HepG2 (cell line): Measurements from ENCODE around the gene HLA-DOA. TPM values are rescaled to one million over a fixed set of nuclear protein-coding genes. Genes with fewer than 3 reads are reported as not detected.
A peak's percentile ranks its signal among the peaks of the same experiment; 100 is the strongest.

Experiments used
- ATF5 ChIP-seq: sonication (generic); formaldehyde crosslinking; IDR thresholded peaks from 2 replicates; pipeline ENCODE4 v1.4.0; 2020; ENCODE audit warnings: mild to moderate bottlenecking, low read depth, missing genetic modification reagents
- DNMT1 ChIP-seq: sonication (generic); formaldehyde crosslinking; IDR thresholded peaks from 2 replicates; pipeline ENCODE4 v1.5.1; 2020; ENCODE audit warnings: mild to moderate bottlenecking, missing genetic modification reagents
- ELK4 ChIP-seq: sonication (generic); formaldehyde crosslinking; IDR thresholded peaks from 2 replicates; pipeline ENCODE4 v1.9.0; 2021; ENCODE audit warnings: missing genetic modification reagents, borderline replicate concordance
- GTF3A ChIP-seq: sonication (generic); formaldehyde crosslinking; conservative IDR thresholded peaks from 2 replicates; pipeline ENCODE4 v1.4.0; 2020; ENCODE audit warnings: mild to moderate bottlenecking, missing genetic modification reagents
- HMGXB3 ChIP-seq: sonication (generic); formaldehyde crosslinking; IDR thresholded peaks from 2 replicates; pipeline ENCODE4 v1.4.0; 2020; ENCODE audit warnings: missing genetic modification reagents, borderline replicate concordance
- MAX ChIP-seq: IDR thresholded peaks from 2 replicates; pipeline ENCODE4 v1.6.1; 2012; ENCODE audit warnings: inconsistent platforms
- TBX3 ChIP-seq: fragments of 450-650 bp; IDR thresholded peaks from 2 replicates; pipeline ENCODE4 v1.6.1; 2017; ENCODE audit warnings: antibody characterized with exemption, mild to moderate bottlenecking, inconsistent platforms, borderline replicate concordance
- YEATS2 ChIP-seq: sonication (generic); formaldehyde crosslinking; IDR thresholded peaks from 2 replicates; pipeline ENCODE4 v1.4.0; 2020; ENCODE audit warnings: missing genetic modification reagents, borderline replicate concordance
- ZFP36L1 ChIP-seq: sonication (generic); formaldehyde crosslinking; IDR thresholded peaks from 2 replicates; pipeline ENCODE4 v1.8.0; 2022; ENCODE audit warnings: mild to moderate bottlenecking, missing genetic modification reagents, moderate library complexity
- ZFY ChIP-seq: sonication (generic); formaldehyde crosslinking; IDR thresholded peaks from 2 replicates; pipeline ENCODE4 v1.4.0; 2020; ENCODE audit warnings: missing genetic modification reagents
- ZNF260 ChIP-seq: sonication (generic); formaldehyde crosslinking; IDR thresholded peaks from 2 replicates; pipeline ENCODE4 v1.4.0; 2020; ENCODE audit warnings: missing genetic modification reagents, low read depth, mild to moderate bottlenecking, borderline replicate concordance
- ZNF7 ChIP-seq: IDR thresholded peaks from 2 replicates; pipeline ENCODE4 v1.6.1; 2016; ENCODE audit warnings: missing biosample characterization, missing genetic modification reagents
- ZNF878 ChIP-seq: sonication (generic); formaldehyde crosslinking; IDR thresholded peaks from 2 replicates; pipeline ENCODE4 v1.8.1; 2023; ENCODE audit warnings: mild to moderate bottlenecking, missing genetic modification reagents, moderate library complexity
- polyA plus RNA-seq, 8 experiments: library from polyadenylated mRNA; depleted of rRNA in 3 of 8; stranded (reverse) in 7 of 8; unstranded in 1 of 8; fragments of >200 nt; fragmentation: Illumina TruSeq in 4 of 8; extraction: Trizol in 4 of 8; gene quantifications; 2 replicates each; pipeline versions ENCODE4 v1.2.1 to v1.2.3, GENCODE V29; 2011 to 2016; ENCODE audit warnings: low read depth in 4 of 8, missing spikeins in 1 of 8, mixed read lengths in 1 of 8; ENCODE audit not compliant: insufficient read depth in 1 of 8
- total RNA-seq, 5 experiments: library from RNA; depleted of rRNA; stranded (reverse); fragments of >200 nt; fragmentation: Illumina TruSeq; extraction: Trizol; gene quantifications; 2 replicates each; pipeline ENCODE4 v1.2.3, GENCODE V29; 2016; ENCODE audit warnings: low read depth in 1 of 5
- TF ChIP-seq, protein P1 (sequence below): sonication (generic); formaldehyde crosslinking; IDR thresholded peaks from 2 replicates; pipeline ENCODE4 v1.4.0; 2020; ENCODE audit warnings: mild to moderate bottlenecking, missing genetic modification reagents

Gene HLA-DOA
- total and polyA plus RNA-seq, 2 of the 13 experiments (the other 11 are each of a cell fraction or from before 2014, with no cell fraction given) = 0.03 to 0.09 TPM

- TF ChIP-seq ATF5 (CRISPR knock-in tag) (0 out of 2 replicates have a peak, but pooled peaks have one; percentile 21), ZFP36L1 (CRISPR knock-in tag) (peak; percentile 8; the same call in 1 of the 2 replicates), GTF3A (0 out of 2 replicates have a peak, but pooled peaks have one; percentile 15), DNMT1 (no peak), ZNF260 (CRISPR knock-in tag) (no peak), ZNF878 (CRISPR knock-in tag) (peak; percentile 3; the same call in 1 of the 2 replicates), ZNF7 (CRISPR knock-in tag) (no peak), ELK4 (CRISPR knock-in tag) (no peak), YEATS2 (CRISPR knock-in tag) (no peak), TBX3 (no peak), ZFY (CRISPR knock-in tag) (peak; percentile 35; the same call in 1 of the 2 replicates), HMGXB3 (CRISPR knock-in tag) (no peak), MAX (no peak)
- TF ChIP-seq, protein P1, sequence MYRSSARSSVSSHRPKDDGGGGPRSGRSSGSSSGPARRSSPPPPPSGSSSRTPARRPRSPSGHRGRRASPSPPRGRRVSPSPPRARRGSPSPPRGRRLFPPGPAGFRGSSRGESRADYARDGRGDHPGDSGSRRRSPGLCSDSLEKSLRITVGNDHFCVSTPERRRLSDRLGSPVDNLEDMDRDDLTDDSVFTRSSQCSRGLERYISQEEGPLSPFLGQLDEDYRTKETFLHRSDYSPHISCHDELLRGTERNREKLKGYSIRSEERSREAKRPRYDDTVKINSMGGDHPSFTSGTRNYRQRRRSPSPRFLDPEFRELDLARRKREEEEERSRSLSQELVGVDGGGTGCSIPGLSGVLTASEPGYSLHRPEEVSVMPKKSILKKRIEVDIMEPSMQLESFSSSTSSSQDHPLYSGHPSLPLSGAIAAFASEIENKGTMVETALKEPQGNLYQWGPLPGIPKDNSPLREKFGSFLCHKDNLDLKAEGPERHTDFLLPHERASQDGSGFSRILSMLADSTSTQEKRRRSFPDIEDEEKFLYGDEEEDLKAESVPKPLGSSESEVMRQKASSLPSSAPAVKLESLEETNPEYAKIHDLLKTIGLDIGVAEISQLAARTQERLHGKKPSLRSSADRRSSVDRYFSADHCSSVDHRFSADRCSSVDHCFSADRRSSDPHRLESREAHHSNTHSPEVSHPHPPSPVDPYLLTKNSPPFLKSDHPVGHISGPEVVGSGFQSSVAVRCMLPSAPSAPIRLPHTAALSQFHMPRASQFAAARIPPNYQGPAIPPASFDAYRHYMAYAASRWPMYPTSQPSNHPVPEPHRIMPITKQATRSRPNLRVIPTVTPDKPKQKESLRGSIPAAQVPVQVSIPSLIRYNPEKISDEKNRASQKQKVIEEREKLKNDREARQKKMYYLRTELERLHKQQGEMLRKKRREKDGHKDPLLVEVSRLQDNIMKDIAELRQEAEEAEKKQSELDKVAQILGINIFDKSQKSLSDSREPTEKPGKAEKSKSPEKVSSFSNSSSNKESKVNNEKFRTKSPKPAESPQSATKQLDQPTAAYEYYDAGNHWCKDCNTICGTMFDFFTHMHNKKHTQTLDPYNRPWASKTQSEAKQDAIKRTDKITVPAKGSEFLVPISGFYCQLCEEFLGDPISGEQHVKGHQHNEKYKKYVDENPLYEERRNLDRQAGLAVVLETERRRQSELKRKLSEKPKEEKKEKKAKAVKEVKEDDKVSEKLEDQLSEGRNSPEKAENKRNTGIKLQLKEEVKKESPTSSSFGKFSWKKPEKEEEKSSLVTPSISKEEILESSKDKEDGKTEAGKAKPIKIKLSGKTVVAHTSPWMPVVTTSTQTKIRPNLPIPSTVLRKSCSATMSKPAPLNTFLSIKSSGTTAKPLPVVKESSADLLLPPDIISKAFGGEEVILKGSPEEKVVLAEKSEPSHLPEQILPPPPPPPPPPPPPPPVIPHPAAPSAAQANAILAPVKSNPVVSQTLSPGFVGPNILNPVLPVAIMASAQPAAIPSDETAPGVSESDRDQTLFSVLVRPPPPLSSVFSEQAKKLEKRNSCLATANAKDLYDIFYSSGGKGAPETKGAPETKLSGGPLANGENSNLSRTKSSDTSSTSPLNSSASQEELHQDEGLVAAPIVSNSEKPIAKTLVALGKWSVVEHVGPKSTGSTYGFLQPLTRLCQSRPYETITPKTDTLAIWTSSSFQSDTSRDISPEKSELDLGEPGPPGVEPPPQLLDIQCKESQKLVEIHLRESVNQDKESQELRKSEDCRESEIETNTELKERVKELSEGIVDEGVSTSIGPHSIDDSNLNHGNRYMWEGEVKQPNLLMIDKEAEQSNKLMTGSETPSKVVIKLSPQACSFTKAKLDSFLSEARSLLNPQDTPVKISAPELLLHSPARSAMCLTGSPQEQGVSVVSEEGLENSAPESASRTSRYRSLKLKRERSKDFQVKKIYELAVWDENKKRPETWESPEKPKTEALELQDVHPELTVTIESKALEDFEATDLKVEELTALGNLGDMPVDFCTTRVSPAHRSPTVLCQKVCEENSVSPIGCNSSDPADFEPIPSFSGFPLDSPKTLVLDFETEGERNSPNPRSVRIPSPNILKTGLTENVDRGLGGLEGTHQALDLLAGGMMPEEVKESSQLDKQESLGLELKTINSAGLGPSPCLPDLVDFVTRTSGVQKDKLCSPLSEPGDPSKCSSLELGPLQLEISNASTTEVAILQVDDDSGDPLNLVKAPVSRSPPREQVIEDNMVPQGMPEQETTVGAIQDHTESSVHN (CRISPR knock-in tag) = 0 out of 2 replicates have a peak, but pooled peaks have one; percentile 44
Observed at GRCh38 chr6:32971242-32971580, 38.2 kb downstream of the HLA-DOA start (continued).
